ENCODE data around the gene EGFL7. TPM values are rescaled to one million over a fixed set of nuclear protein-coding genes. Genes with fewer than 3 reads are reported as not detected.

EGFL7 gene
- total RNA-seq, 4 donors from 2014 or later = 38.8 to 81.0 (median 56.4) TPM

DNA sequence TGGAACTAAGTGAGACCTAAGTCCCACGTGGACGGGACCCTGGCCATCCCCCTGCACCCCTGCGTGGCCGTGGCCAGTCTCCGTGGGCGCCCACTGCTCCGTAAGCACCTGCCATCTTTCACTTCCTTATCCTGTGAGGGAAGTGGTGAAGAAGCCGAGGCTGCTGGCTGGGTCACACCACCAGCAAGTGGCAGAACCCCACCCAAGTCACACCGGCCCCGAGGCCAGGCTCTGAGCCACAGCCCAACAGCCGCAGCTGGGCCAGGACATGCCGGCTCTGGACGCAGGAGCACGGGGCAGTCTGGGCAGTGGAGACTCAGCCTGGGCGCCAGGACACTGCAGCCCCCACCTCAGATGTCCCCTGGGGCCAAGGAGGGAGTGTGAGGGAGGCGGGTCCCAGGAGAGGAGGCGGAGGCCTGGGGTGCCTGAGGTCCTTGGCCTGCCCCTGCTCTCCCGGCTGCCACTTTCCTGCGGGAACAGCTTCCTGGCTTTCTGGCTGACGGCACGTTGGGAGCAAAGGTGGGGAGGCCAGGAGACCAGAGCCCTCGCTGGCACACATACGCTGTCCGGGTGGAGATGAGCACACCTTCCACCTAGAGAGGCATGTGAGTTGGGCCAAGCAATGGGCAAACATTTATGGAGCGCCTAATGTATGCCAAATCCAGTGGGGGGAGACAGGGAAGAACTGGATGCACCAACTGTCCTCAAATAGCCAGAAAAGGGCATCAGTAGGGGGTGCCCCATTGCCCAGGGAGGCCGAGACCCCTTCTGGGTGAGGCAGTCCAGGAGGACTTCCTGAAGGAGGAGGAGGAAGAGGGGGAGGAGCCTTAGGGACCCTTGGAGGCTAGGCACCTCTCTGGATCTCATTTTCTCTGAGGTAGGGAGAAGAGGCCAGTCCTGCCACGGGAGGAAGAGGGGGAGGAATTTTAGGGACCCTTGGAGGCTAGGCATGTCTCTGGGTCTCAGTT lies 43.9 kb upstream of the EGFL7 start:
- 68 to 86% methylated on average over 2 to 4 of the region's 27 CpGs for WGBS, 2 donors (ENCODE audit: low coverage in 1 of 2)
- Histone ChIP-seq H3K9me3 (no peaks in the 10 kb centered on the region), H3K27me3 (no peaks in the 10 kb centered on the region), H3K27ac (no peak overlapping the region), H3K4me1 (peaks cover 0 to 29% (median 2%) of the 10 kb centered on the region in 3 donors), H3K36me3 (no peaks in the 10 kb centered on the region), H3K4me3 (no peak overlapping the region)
- peak; percentile 12 for ATAC-seq
- TF ChIP-seq POLR2AphosphoS5 (IDR thresholded peaks at IDR 0.05) (no peak), POLR2A (IDR thresholded peaks at IDR 0.05) (no peak), CTCF (IDR thresholded peaks at IDR 0.05) (no peak), EP300 (IDR thresholded peaks at IDR 0.05) (no peak)

- no peaks in the 10 kb centered on the region for H3K36me3 ChIP-seq
- peaks cover 0 to 29% (median 10%) of the 10 kb centered on the region in 3 donors for H3K4me1 ChIP-seq
- ATAC-seq = peak; percentile 45
- H3K27me3 ChIP-seq = no peaks in the 10 kb centered on the region
- H3K4me3 ChIP-seq = no peak overlapping the region
- WGBS, 2 donors (ENCODE audit: low coverage in 1 of 2) = no CpG with 5 or more reads among the region's 26 CpGs
- TF ChIP-seq POLR2AphosphoS5 (IDR thresholded peaks at IDR 0.05) (no peak), EP300 (IDR thresholded peaks at IDR 0.05) (no peak), POLR2A (IDR thresholded peaks at IDR 0.05) (no peak), CTCF (IDR thresholded peaks at IDR 0.05) (no peak)
- H3K27ac ChIP-seq = peak overlapping the region in 1 of 4 donors; percentile 4
- H3K9me3 ChIP-seq = no peaks in the 10 kb centered on the region
These were observed 42.8 kb upstream of the EGFL7 start for GRCh38 chr9:136619742-136620440.

DNA sequence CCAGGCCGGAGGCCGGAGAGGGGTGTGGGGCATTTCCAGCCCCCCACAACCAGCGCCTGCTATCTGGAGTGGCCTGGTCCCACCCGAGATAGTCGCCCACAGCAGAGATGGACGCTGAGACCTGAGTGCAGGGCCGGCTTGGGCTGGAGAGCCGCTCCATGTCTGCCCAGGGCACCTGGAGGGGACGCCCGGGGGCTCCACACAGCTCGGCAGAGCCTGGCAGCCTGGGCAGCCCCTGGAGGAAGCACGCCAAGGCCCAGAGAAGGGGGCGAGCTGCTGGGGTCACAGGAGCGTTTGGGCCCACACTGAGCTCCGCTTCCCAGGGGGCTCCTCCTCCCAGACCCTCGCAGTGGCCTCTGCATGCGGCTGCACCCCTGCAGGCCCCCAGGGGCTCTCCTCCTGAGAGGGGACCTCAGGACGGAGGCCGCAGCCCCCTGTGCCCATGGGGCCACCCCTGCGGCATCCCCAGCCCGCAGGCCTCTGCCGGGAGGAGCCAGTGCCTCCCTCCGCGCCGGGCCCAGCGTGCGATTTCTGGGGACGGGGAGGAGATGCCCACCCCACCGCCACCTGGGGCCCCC lies 42.2 kb upstream of the EGFL7 start:
- no peaks in the 10 kb centered on the region for H3K36me3 ChIP-seq
- peaks cover 0 to 29% (median 16%) of the 10 kb centered on the region in 3 donors for H3K4me1 ChIP-seq
- no CpG with 5 or more reads among the region's 29 CpGs for WGBS, 2 donors (ENCODE audit: low coverage in 1 of 2)
- no peak overlapping the region for H3K4me3 ChIP-seq
- no peaks in the 10 kb centered on the region for H3K9me3 ChIP-seq
- no peaks in the 10 kb centered on the region for H3K27me3 ChIP-seq
- no peak for ATAC-seq
- no peak for TF ChIP-seq POLR2A (IDR thresholded peaks at IDR 0.05)
- no peak for TF ChIP-seq POLR2AphosphoS5 (IDR thresholded peaks at IDR 0.05)
- no peak for TF ChIP-seq EP300 (IDR thresholded peaks at IDR 0.05)
- TF ChIP-seq CTCF (IDR thresholded peaks at IDR 0.05) = no peak
- H3K27ac ChIP-seq = no peak overlapping the region

DNA sequence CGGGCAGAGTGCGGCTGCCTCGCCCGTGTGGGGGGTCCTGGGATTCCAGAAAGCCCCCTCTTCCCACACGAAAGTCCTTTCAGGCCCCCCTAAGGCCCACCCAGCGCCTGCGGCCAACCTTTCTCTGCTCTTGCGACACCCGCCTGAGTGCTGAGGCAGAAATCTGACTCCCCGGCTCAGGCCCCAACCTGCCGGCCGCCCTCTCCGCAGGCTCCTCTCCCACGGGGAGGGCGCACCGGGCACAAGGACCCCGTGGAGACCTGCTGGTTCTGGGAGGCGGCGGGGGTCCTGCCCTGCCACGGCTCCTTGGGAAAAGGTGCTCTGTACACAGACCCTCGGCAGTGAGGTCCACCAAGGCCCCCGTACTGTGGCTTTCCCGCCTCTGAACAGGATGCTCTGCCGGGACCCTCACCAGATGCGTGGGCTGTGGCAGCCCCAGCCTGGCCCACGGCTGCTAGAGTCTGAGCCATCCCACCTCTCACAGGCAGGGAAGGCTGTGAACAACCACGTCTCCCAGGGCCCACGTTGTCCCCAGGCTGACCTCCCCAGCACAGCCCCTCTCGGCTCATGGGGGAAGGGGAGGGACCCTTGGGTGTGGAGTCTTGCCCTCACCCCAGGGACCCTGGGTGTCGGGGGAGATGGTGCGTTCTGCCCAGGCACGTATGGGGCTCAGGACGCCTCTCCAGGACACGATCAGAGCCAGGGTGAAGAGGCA lies 41.5 kb upstream of the EGFL7 start:
- H3K9me3 ChIP-seq = no peaks in the 10 kb centered on the region
- ATAC-seq = no peak
- no peak for TF ChIP-seq POLR2AphosphoS5 (IDR thresholded peaks at IDR 0.05)
- no peak for TF ChIP-seq CTCF (IDR thresholded peaks at IDR 0.05)
- no peak for TF ChIP-seq POLR2A (IDR thresholded peaks at IDR 0.05)
- TF ChIP-seq EP300 (IDR thresholded peaks at IDR 0.05) = no peak
- no CpG with 5 or more reads among the region's 34 CpGs for WGBS, 2 donors (ENCODE audit: low coverage in 1 of 2)
- no peak overlapping the region for H3K27ac ChIP-seq
- peaks cover 0 to 34% (median 18%) of the 10 kb centered on the region in 3 donors for H3K4me1 ChIP-seq
- H3K4me3 ChIP-seq = no peak overlapping the region
- no peaks in the 10 kb centered on the region for H3K27me3 ChIP-seq
- H3K36me3 ChIP-seq = no peaks in the 10 kb centered on the region

Measured in gastroesophageal sphincter (tissue), 4 donors.